HG03103 (cell line): ENCODE results near the gene MAML3.

Experiments used
- ATAC-seq: cut with Tn5 transposase; IDR thresholded peaks from one replicate; pipeline ENCODE4 v1.9.1; 2021; ENCODE audit warnings: low read depth; ENCODE audit not compliant: unreplicated experiment

Gene MAML3

GRCh38 chr4:139910106-139910505, 243.9 kb downstream of the MAML3 start:
- no peak for ATAC-seq

GRCh38 chr4:139908636-139909437, 245.1 kb downstream of the MAML3 start:
- ATAC-seq = no peak

GRCh38 chr4:139907001-139907809, 246.8 kb downstream of the MAML3 start:
- ATAC-seq = no peak

GRCh38 chr4:139905489-139905888, 248.5 kb downstream of the MAML3 start:
- ATAC-seq = no peak

- ATAC-seq = no peak
These were observed 249.6 kb downstream of the MAML3 start for GRCh38 chr4:139904406-139904805.

- ATAC-seq = no peak
These were observed 250.1 kb downstream of the MAML3 start for GRCh38 chr4:139903845-139904244.

GRCh38 chr4:139902321-139903320, 251.4 kb downstream of the MAML3 start:
- no peak for ATAC-seq

GRCh38 chr4:139901531-139902320, 252.3 kb downstream of the MAML3 start:
- ATAC-seq = no peak

- no peak for ATAC-seq
These were observed 253.0 kb downstream of the MAML3 start for GRCh38 chr4:139900964-139901376.

GRCh38 chr4:139899346-139899745, 254.6 kb downstream of the MAML3 start:
- ATAC-seq = no peak

- ATAC-seq = no peak
These were observed 255.7 kb downstream of the MAML3 start for GRCh38 chr4:139898293-139898692.

GRCh38 chr4:139896091-139896604, 257.8 kb downstream of the MAML3 start:
- ATAC-seq = no peak

GRCh38 chr4:139893801-139894200, 260.2 kb downstream of the MAML3 start:
- no peak for ATAC-seq

- no peak for ATAC-seq
These were observed 260.8 kb downstream of the MAML3 start for GRCh38 chr4:139892973-139893736.

GRCh38 chr4:139890816-139891215, 263.2 kb downstream of the MAML3 start:
- no peak for ATAC-seq

- no peak for ATAC-seq
These were observed 264.1 kb downstream of the MAML3 start for GRCh38 chr4:139889901-139890300.

- no peak for ATAC-seq
These were observed 264.7 kb downstream of the MAML3 start for GRCh38 chr4:139889264-139889663.

- no peak for ATAC-seq
These were observed 265.8 kb downstream of the MAML3 start for GRCh38 chr4:139887962-139888735.
